Right ventricle myocardium inferior (tissue), 1 donor: Measurements from ENCODE around the gene ISYNA1. TPM values are rescaled to one million over a fixed set of nuclear protein-coding genes. Genes with fewer than 3 reads are reported as not detected.
A peak's percentile ranks its signal among the peaks of the same experiment; 100 is the strongest.

ENCODE experiments used
- ATAC-seq: fragments of 200-7000 bp; cut with Tn5 transposase; one replicate; pipeline ENCODE4 v1.9.1; 2020; ENCODE audit warnings: mild to moderate bottlenecking, moderate library complexity
- DNase-seq: peaks from one replicate; pipeline ENCODE4 v3.0.0; 2021; ENCODE audit errors: missing footprints
- intact Hi-C: fragments of 100-400 bp; cut with DNase I; formaldehyde crosslinking; loops from one replicate; pipeline ENCODE4 v1.11.0; 2022
- total RNA-seq: library from RNA; stranded (reverse); fragmentation: NEBNext Ultra II Directional; extraction: Animal tissue kit (Norgen Biotek cat#: 25700); gene quantifications from one replicate; pipeline ENCODE4 v1.2.1, GENCODE V29; 2021
- donor health status: DM: no; HTN: yes; CAD: no; lungs with severe emphysema.

ISYNA1 gene
- total RNA-seq, 1 donor from 2014 or later: 26.0 TPM

GRCh38 chr19:18469069-18469846, 31.3 kb upstream of the ISYNA1 start:
- ATAC-seq (peak; percentile 27), DNase-seq (peak; percentile 90)
- intact Hi-C loops: loop anchor here (2.0 to 5.0 kb wide), 2 partner anchors 33 to 52 kb away; no protein-coding TSS in a partner anchor

GRCh38 chr19:18468517-18468916, 30.6 kb upstream of the ISYNA1 start:
- no peak for DNase-seq
- ATAC-seq: peak; percentile 26
- intact Hi-C loops: loop anchor here (2.0 to 5.0 kb wide), 2 partner anchors 34 to 52 kb away; no protein-coding TSS in a partner anchor

GRCh38 chr19:18467978-18468377, 30.0 kb upstream of the ISYNA1 start:
- DNase-seq (no peak), ATAC-seq (no peak)
- intact Hi-C loops: loop anchor here (2.0 to 5.0 kb wide), 2 partner anchors 34 to 53 kb away; no protein-coding TSS in a partner anchor

DNA sequence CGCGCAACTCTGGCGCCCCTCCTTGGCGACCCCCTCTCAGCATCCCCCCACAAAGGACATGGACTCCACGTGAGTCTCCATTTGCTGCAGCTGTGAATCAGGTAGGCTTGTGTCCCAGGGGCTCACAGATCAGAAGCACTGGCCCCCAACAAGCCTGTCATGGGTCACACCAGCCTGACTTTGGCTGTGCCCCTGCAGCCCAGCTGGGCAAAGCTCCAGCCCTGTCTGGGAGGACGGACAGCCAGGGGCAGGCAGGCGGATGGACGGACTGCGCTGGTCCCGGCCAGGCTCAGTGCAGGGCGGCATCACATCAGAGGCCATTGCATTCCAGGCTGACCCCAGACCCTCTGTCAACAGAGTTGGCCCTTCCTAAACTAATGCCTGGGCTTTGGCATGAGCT, 28.4 kb upstream of the ISYNA1 start:
- intact Hi-C loops: loop anchor here (5.0 kb wide), 1 partner anchor 36 kb away; no protein-coding TSS in a partner anchor

GRCh38 chr19:18465964-18466339, 28.0 kb upstream of the ISYNA1 start:
- intact Hi-C loops: loop anchor here (5.0 kb wide), 1 partner anchor 36 kb away; no protein-coding TSS in a partner anchor
- DNase-seq (no peak), ATAC-seq (no peak)

More for the DNA sequence above, 28.4 kb upstream of the ISYNA1 start:
- no peak for ATAC-seq
- DNase-seq: no peak

DNA sequence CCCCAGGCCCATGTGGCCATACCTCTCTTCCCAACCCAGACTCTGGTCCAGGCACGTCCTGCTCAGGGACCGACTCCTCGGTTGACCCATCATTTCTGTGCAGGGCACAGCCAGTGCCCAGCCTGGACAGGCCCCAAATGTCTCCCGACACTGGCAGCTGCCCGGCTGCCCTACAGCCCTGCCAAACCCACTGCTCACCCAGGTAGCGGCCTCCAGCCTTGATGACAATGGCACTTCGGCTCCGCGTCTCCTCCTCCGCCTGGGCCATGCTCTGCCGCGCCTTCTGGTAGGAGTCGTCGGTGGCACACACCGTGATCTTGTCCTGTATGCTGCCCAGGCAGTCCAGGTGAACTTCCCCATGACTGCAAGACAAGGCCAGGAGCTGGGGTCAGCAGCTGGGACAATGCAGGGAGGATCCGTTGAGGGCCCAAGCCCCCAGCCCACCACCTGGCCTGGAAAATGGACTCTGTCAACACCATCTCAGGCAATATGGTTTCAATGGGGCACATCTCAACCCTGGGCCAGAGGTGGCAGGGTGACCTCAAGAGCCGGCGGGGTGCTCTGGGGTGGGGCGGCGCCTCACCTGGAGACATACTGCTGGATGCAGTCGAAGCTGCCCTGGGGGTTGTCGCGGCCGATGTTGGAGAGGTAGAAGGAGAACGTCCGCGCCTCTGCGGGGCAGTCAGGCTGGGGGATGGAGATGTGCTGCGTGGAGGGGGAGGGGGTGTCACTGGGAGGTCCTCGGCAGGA, 27.5 kb upstream of the ISYNA1 start:
- DNase-seq: no peak
- intact Hi-C loops: loop anchor here (5.0 kb wide), 1 partner anchor 37 kb away; no protein-coding TSS in a partner anchor

DNA sequence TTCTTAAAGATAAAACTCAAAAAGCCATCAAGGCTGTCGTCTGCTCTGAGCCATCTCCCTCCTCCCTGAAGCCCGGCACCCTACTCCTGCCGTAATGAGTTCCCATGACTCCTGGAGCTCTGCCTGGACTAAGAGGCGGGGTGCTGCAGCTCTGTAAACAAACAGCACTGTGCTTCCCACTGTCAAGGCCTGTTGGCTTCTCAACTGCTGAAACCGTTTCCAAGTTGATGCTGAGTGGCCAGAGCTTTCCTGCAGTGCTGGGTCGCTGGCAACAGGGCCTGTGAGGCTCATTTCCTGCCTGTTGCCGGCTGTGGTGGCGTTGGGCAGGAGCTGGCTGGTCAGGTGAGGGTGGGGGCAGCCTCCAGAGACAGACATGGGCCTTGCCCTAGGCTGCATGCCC, 26.7 kb upstream of the ISYNA1 start:
- ATAC-seq: peak; percentile 72
- intact Hi-C loops: loop anchor here (5.0 kb wide), 2 partner anchors 38 to 108 kb away; partner anchors contain the start of gene UBA52
- peak; percentile 86 for DNase-seq

More for the DNA sequence above, 27.5 kb upstream of the ISYNA1 start:
- no peak for ATAC-seq

DNA sequence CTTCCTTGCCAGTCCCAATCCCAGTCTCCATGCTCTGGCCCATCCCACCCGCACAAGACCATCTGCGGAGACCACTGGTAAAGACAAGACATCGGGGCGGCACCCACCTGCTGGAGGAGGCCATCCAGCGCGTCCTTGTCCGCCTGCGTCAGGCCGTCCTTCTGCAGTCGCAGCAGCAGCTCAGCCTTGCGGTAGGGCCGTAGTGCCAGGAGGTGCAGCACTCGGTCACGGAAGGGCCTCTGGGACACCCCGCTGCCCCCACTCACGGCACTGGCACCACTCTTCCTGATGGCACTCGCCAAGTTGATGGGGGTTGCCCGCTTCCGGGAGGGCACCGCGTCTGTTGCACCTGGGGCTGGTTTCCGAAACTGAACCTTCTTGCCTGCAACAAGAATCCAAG, 23.5 kb upstream of the ISYNA1 start:
- intact Hi-C loops: loop anchor here (2.0 to 5.0 kb wide), 2 partner anchors 59 to 111 kb away; partner anchors contain the start of gene UBA52
- DNase-seq (no peak), ATAC-seq (no peak)

GRCh38 chr19:18460900-18461299, 23.0 kb upstream of the ISYNA1 start:
- intact Hi-C loops: loop anchor here (2.0 to 5.0 kb wide), 2 partner anchors 60 to 111 kb away; partner anchors contain the start of gene UBA52
- ATAC-seq (no peak), DNase-seq (no peak)

DNA sequence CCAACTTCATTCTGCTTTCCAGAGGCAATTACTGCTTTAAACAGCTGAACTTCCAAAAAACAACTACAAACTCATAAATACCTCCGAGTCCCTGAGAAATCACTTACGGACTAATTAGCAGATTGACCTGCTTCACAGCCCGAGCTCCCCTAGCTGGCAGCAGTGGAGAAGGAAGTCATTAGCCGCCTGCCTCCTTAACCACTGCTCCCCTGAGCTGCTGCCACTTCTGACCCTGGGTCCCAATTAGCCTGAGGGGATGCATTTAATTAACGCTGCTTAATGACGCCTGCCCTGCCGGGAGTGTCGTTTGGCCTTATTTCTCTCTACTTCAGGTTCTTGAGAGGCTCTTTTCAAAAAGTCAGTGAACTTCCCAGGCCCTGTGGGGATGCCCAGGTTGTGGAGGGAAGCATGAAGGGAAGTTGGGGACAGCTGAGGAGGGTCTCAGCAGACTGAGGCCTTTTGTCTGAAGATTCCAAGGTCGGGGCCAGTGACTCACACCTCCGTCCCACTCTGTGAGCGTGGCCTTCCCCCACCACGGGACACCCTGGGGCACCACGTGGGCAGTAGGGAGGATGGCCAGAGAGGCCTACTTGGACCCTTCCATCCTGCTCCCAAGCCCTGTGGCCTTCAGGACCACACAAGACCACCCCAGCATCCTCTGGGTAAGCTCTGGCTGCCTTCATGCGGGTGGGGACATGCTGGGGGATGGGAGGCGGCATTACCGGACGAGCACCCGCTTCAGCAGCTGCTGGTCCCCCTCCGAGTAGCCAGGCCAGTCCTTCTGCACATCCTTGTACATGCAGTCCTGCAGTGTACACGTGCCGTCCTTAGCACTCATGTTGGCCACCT, 19.8 kb upstream of the ISYNA1 start:
- ATAC-seq (no peak), DNase-seq (no peak)
- intact Hi-C loops: loop anchor here (10.0 kb wide), 2 partner anchors 217 to 457 kb away; partner anchors contain the start of genes COPE and DDX49

GRCh38 chr19:18456974-18457373, 19.0 kb upstream of the ISYNA1 start:
- intact Hi-C loops: loop anchor here (10.0 kb wide), 2 partner anchors 218 to 458 kb away; partner anchors contain the start of genes COPE and DDX49
- DNase-seq: no peak
- peak; percentile 31 for ATAC-seq

DNA sequence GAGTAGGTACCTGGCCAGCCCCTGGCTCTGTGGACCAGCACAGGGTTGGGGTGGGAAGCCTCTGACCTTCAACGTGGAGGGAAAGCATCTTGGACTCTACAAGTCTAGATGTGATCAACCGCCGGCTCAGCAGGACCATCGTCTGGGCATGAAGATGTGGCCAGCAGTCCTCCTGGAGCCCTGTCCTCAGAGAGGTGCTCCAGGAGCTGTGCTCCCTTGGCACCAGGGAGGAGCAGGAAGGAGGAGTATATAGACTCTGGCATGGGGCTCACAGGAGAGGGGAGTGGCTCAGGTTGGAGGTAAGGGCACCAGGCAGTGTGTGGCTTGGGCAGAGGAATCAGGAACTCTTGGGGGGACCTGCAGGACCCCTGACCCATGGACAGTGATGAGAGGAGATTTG, 18.3 kb upstream of the ISYNA1 start:
- intact Hi-C loops: loop anchor here (10.0 kb wide), 2 partner anchors 219 to 459 kb away; partner anchors contain the start of genes COPE and DDX49
- ATAC-seq (no peak), DNase-seq (no peak)

DNA sequence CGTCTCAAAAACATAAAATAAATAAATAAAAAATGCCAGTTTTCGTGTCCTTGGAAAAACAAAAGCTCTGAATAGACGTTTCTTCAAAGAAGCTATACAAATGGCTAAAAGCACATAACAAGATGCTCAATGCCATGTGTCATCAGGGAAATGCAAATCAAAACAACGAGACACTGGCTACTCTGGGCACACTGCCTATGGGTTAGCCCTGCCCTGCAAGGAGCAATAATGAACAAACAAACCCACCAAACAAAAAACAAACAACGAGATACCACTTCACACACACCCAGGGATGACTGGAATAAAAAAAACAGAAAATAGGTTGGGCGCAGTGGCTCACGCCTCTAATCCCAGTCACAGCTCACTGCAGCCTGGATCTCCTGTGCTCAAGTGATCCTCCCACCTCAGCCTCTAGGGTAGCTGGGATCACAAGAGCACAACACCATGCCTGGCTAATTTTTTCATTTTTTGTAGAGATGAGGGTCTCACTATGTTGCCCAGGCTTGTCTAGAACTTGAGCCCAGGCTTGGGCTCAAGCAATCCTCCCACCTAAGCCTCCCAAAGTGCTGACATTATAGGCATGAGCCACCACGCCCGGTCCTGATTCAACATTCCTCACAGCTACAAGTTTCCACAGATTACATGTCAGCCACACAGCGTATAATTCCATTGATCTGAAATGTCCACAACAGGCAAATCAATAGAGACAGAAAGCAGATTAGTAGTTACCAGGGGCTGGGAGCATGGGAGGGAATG, 15.5 kb upstream of the ISYNA1 start:
- intact Hi-C loops: loop anchor here (5.0 to 10.0 kb wide), 3 partner anchors 221 to 461 kb away; partner anchors contain the start of genes COPE and DDX49
- ATAC-seq (no peak), DNase-seq (no peak)

GRCh38 chr19:18452386-18452785, 14.5 kb upstream of the ISYNA1 start:
- intact Hi-C loops: loop anchor here (5.0 to 10.0 kb wide), 3 partner anchors 222 to 462 kb away; partner anchors contain the start of genes COPE and DDX49
- no peak for DNase-seq
- no peak for ATAC-seq

DNA sequence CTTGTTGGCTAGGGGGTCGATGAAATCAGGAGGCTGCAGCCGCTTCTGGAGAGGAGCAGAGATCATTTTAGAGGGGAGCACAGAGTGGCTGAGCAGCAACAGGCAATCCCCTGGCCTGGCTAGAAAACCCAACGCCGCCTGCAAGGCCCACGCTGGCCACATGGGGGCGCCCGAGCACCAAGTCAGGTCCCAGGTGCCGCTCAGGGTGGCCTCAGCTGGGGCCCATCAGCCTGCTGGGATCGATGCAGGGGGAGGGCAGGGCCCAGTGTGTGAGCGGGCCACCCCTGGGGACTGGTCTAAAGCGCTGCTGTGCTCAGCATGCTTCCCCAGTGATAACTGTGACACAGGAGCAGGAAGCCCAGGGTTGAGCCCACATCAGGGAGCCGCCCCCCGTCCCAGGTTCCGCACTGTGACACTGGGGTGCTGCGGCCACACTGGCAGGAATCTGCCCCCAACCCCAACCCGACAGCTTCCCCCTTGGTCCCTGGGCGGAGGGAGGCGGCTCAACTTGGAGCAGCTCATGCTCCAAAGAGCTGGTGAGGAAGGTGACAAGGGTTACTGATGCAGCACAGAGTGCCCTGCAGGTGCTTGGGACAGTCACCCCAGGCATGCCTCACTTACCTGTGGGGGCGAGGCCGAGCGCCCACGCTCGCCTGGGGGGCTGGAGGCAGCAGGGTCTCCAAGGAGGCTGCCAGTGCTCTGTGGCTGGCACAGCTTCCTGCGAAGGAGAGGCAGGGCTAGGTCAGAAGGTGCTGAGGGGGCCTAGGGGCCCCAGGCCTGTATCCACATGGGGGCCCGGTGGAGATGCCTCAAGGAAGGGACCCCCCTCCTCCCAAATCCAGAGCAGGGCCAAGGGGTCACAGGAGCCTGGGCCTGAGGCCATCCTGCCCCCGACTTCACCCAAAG, 13.3 kb upstream of the ISYNA1 start:
- intact Hi-C loops: loop anchor here (5.0 to 10.0 kb wide), 3 partner anchors 224 to 464 kb away; partner anchors contain the start of genes COPE and DDX49
- peak; percentile 89 for ATAC-seq

More for the DNA sequence above, 13.3 kb upstream of the ISYNA1 start:
- peak; percentile 92 for DNase-seq
